SK-N-SH (cell line): ENCODE data around the gene XIRP1. TPM values are rescaled to one million over a fixed set of nuclear protein-coding genes. Genes with fewer than 3 reads are reported as not detected.

Source experiments
- CTCF ChIA-PET: fragments of 300-600, 350-600 bp; formaldehyde crosslinking; extraction: SDS; loops from one replicate; lab custom pipeline; 2021; lab: Yijun Ruan, JAX
- POLR2A ChIA-PET: fragments of 350-600 bp; sonication (Branson Sonifier 250); formaldehyde crosslinking; extraction: SDS; loops from one replicate; lab custom pipeline; 2020; ENCODE audit warnings: antibody characterized with exemption, inconsistent platforms; lab: Yijun Ruan, JAX
- DNase-seq: peaks from one replicate; pipeline ENCODE4 v3.0.0; 2012
- H2AFZ ChIP-seq: fragments of 200-600 bp; sonication (generic); 2 replicates; pipeline ENCODE4 v1.8.1; 2016; ENCODE audit warnings: antibody characterized with exemption, mild to moderate bottlenecking, low read depth
- H3F3A ChIP-seq: fragments of 200-600 bp; sonication (generic); replicated peaks from 2 replicates; pipeline ENCODE3; 2016; ENCODE audit warnings: antibody characterized with exemption, mild to moderate bottlenecking; ENCODE audit not compliant: insufficient read depth
- H3K27ac ChIP-seq, 2 experiments: fragments of 200-500 bp in 1 of 2; fragments of 200-600 bp in 1 of 2; sonication (Bioruptor generic) in 1 of 2; sonication (generic), shearing (Covaris generic) in 1 of 2; 2 replicates each; pipeline versions ENCODE4 v1.5.1 to v1.6.1; 2014 to 2016; ENCODE audit warnings: low read depth in 2 of 2, inconsistent platforms in 1 of 2, low read length in 1 of 2, mild to moderate bottlenecking in 1 of 2, mixed read lengths in 1 of 2
- H3K27me3 ChIP-seq: fragments of 200-600 bp; sonication (generic), shearing (Covaris generic); 2 replicates; pipeline ENCODE4 v1.6.1; 2016; ENCODE audit warnings: mixed run types; ENCODE audit not compliant: insufficient read depth
- H3K36me3 ChIP-seq, 2 experiments: fragments of 200-500 bp in 1 of 2; fragments of 200-600 bp in 1 of 2; sonication (Bioruptor generic) in 1 of 2; sonication (generic) in 1 of 2; replicated peaks in 1 of 2; 2 replicates each; pipeline versions ENCODE3 to v1.5.1; 2014 to 2016; ENCODE audit warnings: low read length in 1 of 2, mild to moderate bottlenecking in 1 of 2; ENCODE audit not compliant: insufficient read depth in 2 of 2, control insufficient read depth in 1 of 2
- H3K4me1 ChIP-seq, 2 experiments: fragments of 200-500 bp in 1 of 2; fragments of 200-600 bp in 1 of 2; sonication (Bioruptor generic) in 1 of 2; sonication (generic), shearing (Covaris generic) in 1 of 2; 2 replicates each; pipeline versions ENCODE4 v1.5.1 to v1.6.1; 2014 to 2016; ENCODE audit warnings: low read depth in 1 of 2, low read length in 1 of 2, mixed run types in 1 of 2; ENCODE audit not compliant: insufficient read depth in 2 of 2, control insufficient read depth in 1 of 2
- H3K4me2 ChIP-seq: fragments of 200-600 bp; sonication (generic), shearing (Covaris generic); 2 replicates; pipeline ENCODE4 v1.6.1; 2017; ENCODE audit warnings: mixed run types
- H3K4me3 ChIP-seq, 2 experiments: fragments of 200-500 bp in 1 of 2; fragments of 200-600 bp in 1 of 2; sonication (Bioruptor generic) in 1 of 2; sonication (generic), shearing (Covaris generic) in 1 of 2; 2 replicates each; pipeline versions ENCODE4 v1.5.1 to v1.8.1; 2014 to 2016; ENCODE audit warnings: low read depth in 2 of 2, inconsistent platforms in 1 of 2, low read length in 1 of 2, mild to moderate bottlenecking in 1 of 2, mixed read lengths in 1 of 2, moderate library complexity in 1 of 2
- H3K79me2 ChIP-seq: fragments of 200-600 bp; sonication (generic); 2 replicates; pipeline ENCODE4 v1.8.1; 2017; ENCODE audit warnings: mild to moderate bottlenecking; ENCODE audit not compliant: insufficient read depth
- H3K9ac ChIP-seq: fragments of 200-600 bp; sonication (generic); 2 replicates; pipeline ENCODE4 v1.6.1; 2017; ENCODE audit warnings: mixed run types
- H3K9me2 ChIP-seq: fragments of 200-600 bp; sonication (generic); 2 replicates; pipeline ENCODE4 v1.6.1; 2017; ENCODE audit warnings: mixed run types
- H3K9me3 ChIP-seq: fragments of 200-600 bp; sonication (generic); 2 replicates; pipeline ENCODE4 v1.6.1; 2017; ENCODE audit warnings: mixed run types, mild to moderate bottlenecking, moderate library complexity
- H4K20me1 ChIP-seq: fragments of 200-600 bp; sonication (generic); 2 replicates; pipeline ENCODE4 v1.6.1; 2017; ENCODE audit warnings: mild to moderate bottlenecking, mixed run types; ENCODE audit not compliant: insufficient read depth
- CHD2 ChIP-seq: fragments of 150-350 bp; IDR thresholded peaks from 2 replicates; pipeline ENCODE4 v1.6.1; 2018; ENCODE audit warnings: low read length; ENCODE audit not compliant: partially characterized antibody
- EZH2phosphoT487 ChIP-seq: fragments of 200-600 bp; sonication (generic); IDR thresholded peaks from 2 replicates; pipeline ENCODE4 v1.6.1; 2017; ENCODE audit warnings: low read depth, mixed run types, mild to moderate bottlenecking, antibody characterized with exemption, moderate library complexity, borderline replicate concordance
- FOXJ3 ChIP-seq: sonication (generic); formaldehyde crosslinking; IDR thresholded peaks from 2 replicates; pipeline ENCODE4 v1.5.1; 2020; ENCODE audit warnings: mild to moderate bottlenecking, missing genetic modification reagents
- FOXM1 ChIP-seq: IDR thresholded peaks from 2 replicates; pipeline ENCODE4 v1.4.0; 2012; ENCODE audit warnings: low read depth, mild to moderate bottlenecking
- GABPA ChIP-seq: IDR thresholded peaks from 2 replicates; pipeline ENCODE4 v1.4.0; 2012; ENCODE audit warnings: low read depth, mild to moderate bottlenecking
- JUND ChIP-seq: IDR thresholded peaks from 2 replicates; pipeline ENCODE4 v1.4.0; 2012
- NFIC ChIP-seq: IDR thresholded peaks from 2 replicates; pipeline ENCODE4 v1.4.0; 2012; ENCODE audit warnings: borderline replicate concordance
- NRF1 ChIP-seq: IDR thresholded peaks from 2 replicates; pipeline ENCODE4 v1.6.1; 2012; ENCODE audit warnings: low read depth, mild to moderate bottlenecking, low read length
- POLR2AphosphoS5 ChIP-seq: IDR thresholded peaks from 2 replicates; pipeline ENCODE4 v1.6.1; 2012; ENCODE audit warnings: low read depth, low read length
- RAD21 ChIP-seq: IDR thresholded peaks from 2 replicates; pipeline ENCODE4 v1.6.1; 2012; ENCODE audit warnings: mild to moderate bottlenecking, low read length
- RCOR1 ChIP-seq: fragments of 150-350 bp; IDR thresholded peaks from 2 replicates; pipeline ENCODE4 v1.6.1; 2017; ENCODE audit warnings: antibody characterized with exemption, low read length
- RXRA ChIP-seq: IDR thresholded peaks from 2 replicates; pipeline ENCODE4 v1.4.0; 2012; ENCODE audit warnings: low read depth, mild to moderate bottlenecking, borderline replicate concordance
- TAF1 ChIP-seq: IDR thresholded peaks from 2 replicates; pipeline ENCODE4 v1.6.1; 2012; ENCODE audit warnings: low read depth, mild to moderate bottlenecking, low read length, moderate library complexity, borderline replicate concordance
- TEAD4 ChIP-seq: IDR thresholded peaks from 2 replicates; pipeline ENCODE4 v1.4.0; 2012; ENCODE audit warnings: mild to moderate bottlenecking, borderline replicate concordance; ENCODE audit not compliant: insufficient read depth
- USF2 ChIP-seq: fragments of 150-350 bp; IDR thresholded peaks from 2 replicates; pipeline ENCODE4 v1.6.1; 2017; ENCODE audit warnings: antibody characterized with exemption, low read length, low read depth, borderline replicate concordance
- WGBS: methylation state at CpG from one replicate; pipeline ENCODE4 v1.1.6; 2017; ENCODE audit warnings: low lambda C conversion rate; 5-methylcytosine and 5-hydroxymethylcytosine counted together
- polyA plus RNA-seq, 3 experiments: library from polyadenylated mRNA; depleted of rRNA; stranded (reverse); fragments of >200 nt; gene quantifications; 2 replicates each; pipeline ENCODE4 v1.2.3, GENCODE V29; 2012
- TF ChIP-seq, protein P1 (sequence below): IDR thresholded peaks from 2 replicates; pipeline ENCODE4 v1.4.0; 2012; ENCODE audit warnings: low read depth
- TF ChIP-seq, protein P2 (sequence below): IDR thresholded peaks from 2 replicates; pipeline ENCODE4; 2012
- TF ChIP-seq, protein P3 (sequence below): fragments of 150-350 bp; IDR thresholded peaks from 2 replicates; pipeline ENCODE4 v1.6.1; 2016; ENCODE audit warnings: mild to moderate bottlenecking, low read depth, low read length
- TF ChIP-seq, protein P4 (sequence below): IDR thresholded peaks from 2 replicates; pipeline ENCODE4 v1.4.0; 2012; ENCODE audit warnings: low read depth, borderline replicate concordance

XIRP1 gene
- polyA plus RNA-seq, 1 of the 3 experiments (the other 2 are of a cell fraction) = not detected

- DNase-seq = no peak
- Histone ChIP-seq H3K9ac (no peak overlapping the region), H2AFZ (peak overlapping the region; percentile 81; the same call in 1 of the 2 replicates), H4K20me1 (no peaks in the 10 kb centered on the region), H3K36me3 (no peaks in the 10 kb centered on the region), H3F3A (peaks cover 17% of the 10 kb centered on the region), H3K79me2 (no peaks in the 10 kb centered on the region), H3K4me2 (no peak overlapping the region), H3K9me2 (no peaks in the 10 kb centered on the region), H3K27me3 (no peaks in the 10 kb centered on the region), H3K27ac (peak overlapping the region in 1 of 2 experiments; percentile 72; a peak in 2 of 4 replicates), H3K4me1 (peaks cover 0 to 22% of the 10 kb centered on the region in 2 experiments; a peak in 2 of 4 replicates), H3K4me3 (no peak overlapping the region), H3K9me3 (no peaks in the 10 kb centered on the region)
- WGBS = 40% methylated on average over 1 of the region's 1 CpG
- POLR2A ChIA-PET = no interaction called here
- no peak for TF ChIP-seq FOXJ3 (CRISPR knock-in tag)
- TF ChIP-seq, protein P1, sequence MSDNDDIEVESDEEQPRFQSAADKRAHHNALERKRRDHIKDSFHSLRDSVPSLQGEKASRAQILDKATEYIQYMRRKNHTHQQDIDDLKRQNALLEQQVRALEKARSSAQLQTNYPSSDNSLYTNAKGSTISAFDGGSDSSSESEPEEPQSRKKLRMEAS = no peak
- no peak for TF ChIP-seq FOXM1
- no peak for TF ChIP-seq GABPA
- no peak for TF ChIP-seq POLR2AphosphoS5
- TF ChIP-seq RXRA = no peak
- no peak for TF ChIP-seq CHD2
- no peak for TF ChIP-seq TAF1
- no peak for TF ChIP-seq RAD21
- TF ChIP-seq, protein P2, sequence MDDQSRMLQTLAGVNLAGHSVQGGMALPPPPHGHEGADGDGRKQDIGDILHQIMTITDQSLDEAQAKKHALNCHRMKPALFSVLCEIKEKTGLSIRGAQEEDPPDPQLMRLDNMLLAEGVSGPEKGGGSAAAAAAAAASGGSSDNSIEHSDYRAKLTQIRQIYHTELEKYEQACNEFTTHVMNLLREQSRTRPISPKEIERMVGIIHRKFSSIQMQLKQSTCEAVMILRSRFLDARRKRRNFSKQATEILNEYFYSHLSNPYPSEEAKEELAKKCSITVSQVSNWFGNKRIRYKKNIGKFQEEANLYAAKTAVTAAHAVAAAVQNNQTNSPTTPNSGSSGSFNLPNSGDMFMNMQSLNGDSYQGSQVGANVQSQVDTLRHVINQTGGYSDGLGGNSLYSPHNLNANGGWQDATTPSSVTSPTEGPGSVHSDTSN = no peak
- no peak for TF ChIP-seq NRF1
- no peak for TF ChIP-seq RCOR1
- TF ChIP-seq USF2 = no peak
- no peak for TF ChIP-seq NFIC
- TF ChIP-seq, protein P3, sequence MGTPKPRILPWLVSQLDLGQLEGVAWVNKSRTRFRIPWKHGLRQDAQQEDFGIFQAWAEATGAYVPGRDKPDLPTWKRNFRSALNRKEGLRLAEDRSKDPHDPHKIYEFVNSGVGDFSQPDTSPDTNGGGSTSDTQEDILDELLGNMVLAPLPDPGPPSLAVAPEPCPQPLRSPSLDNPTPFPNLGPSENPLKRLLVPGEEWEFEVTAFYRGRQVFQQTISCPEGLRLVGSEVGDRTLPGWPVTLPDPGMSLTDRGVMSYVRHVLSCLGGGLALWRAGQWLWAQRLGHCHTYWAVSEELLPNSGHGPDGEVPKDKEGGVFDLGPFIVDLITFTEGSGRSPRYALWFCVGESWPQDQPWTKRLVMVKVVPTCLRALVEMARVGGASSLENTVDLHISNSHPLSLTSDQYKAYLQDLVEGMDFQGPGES = no peak
- no peak for TF ChIP-seq EZH2phosphoT487
- TF ChIP-seq, protein P4, sequence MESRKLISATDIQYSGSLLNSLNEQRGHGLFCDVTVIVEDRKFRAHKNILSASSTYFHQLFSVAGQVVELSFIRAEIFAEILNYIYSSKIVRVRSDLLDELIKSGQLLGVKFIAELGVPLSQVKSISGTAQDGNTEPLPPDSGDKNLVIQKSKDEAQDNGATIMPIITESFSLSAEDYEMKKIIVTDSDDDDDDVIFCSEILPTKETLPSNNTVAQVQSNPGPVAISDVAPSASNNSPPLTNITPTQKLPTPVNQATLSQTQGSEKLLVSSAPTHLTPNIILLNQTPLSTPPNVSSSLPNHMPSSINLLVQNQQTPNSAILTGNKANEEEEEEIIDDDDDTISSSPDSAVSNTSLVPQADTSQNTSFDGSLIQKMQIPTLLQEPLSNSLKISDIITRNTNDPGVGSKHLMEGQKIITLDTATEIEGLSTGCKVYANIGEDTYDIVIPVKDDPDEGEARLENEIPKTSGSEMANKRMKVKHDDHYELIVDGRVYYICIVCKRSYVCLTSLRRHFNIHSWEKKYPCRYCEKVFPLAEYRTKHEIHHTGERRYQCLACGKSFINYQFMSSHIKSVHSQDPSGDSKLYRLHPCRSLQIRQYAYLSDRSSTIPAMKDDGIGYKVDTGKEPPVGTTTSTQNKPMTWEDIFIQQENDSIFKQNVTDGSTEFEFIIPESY = no peak
- no peak for TF ChIP-seq JUND
- no peak for TF ChIP-seq TEAD4
- CTCF ChIA-PET = no interaction called here
These were observed 26.9 kb downstream of the XIRP1 start for GRCh38 chr3:39165518-39165917.
